Stimulated activated CD4-positive, alpha-beta T cell treated with anti-CD3 and anti-CD28 coated beads, Interleukin-15, amount 100 ng/mL, for 1 hour (primary cell): Measurements from ENCODE around the gene FUBP3.

Experiments
- DNase-seq, 2 donors: peaks; one replicate each; pipeline ENCODE4 v3.0.0-alpha.2; 2020; ENCODE audit warnings: low read depth in 1 of 2, low spot score in 1 of 2

The FUBP3 gene

GRCh38 chr9:130607640-130608420 lies 28.5 kb downstream of the FUBP3 start:
- no peak for DNase-seq

GRCh38 chr9:130608554-130609134 lies 29.3 kb downstream of the FUBP3 start:
- DNase-seq: no peak

- no peak for DNase-seq
These were observed 29.8 kb downstream of the FUBP3 start for GRCh38 chr9:130609163-130609562.

GRCh38 chr9:130610862-130611707 lies 31.7 kb downstream of the FUBP3 start:
- no peak for DNase-seq

- DNase-seq: no peak
These were observed 37.1 kb downstream of the FUBP3 start for GRCh38 chr9:130616451-130616850.

- no peak for DNase-seq
These were observed 44.1 kb downstream of the FUBP3 start for GRCh38 chr9:130623466-130623865.

- DNase-seq: no peak
These were observed 44.8 kb downstream of the FUBP3 start for GRCh38 chr9:130624154-130624553.

GRCh38 chr9:130626249-130626996 lies 47.0 kb downstream of the FUBP3 start:
- DNase-seq: no peak

GRCh38 chr9:130627051-130627450 lies 47.7 kb downstream of the FUBP3 start:
- DNase-seq: no peak

- DNase-seq: no peak
These were observed 48.8 kb downstream of the FUBP3 start for GRCh38 chr9:130627896-130628792.

GRCh38 chr9:130629443-130630070 lies 50.2 kb downstream of the FUBP3 start:
- DNase-seq: no peak

GRCh38 chr9:130630071-130630450 lies 50.7 kb downstream of the FUBP3 start:
- no peak for DNase-seq

- no peak for DNase-seq
These were observed 51.3 kb downstream of the FUBP3 start for GRCh38 chr9:130630506-130631330.

- DNase-seq: no peak
These were observed 52.1 kb downstream of the FUBP3 start for GRCh38 chr9:130631331-130632080.

GRCh38 chr9:130632081-130632710 lies 52.8 kb downstream of the FUBP3 start:
- no peak for DNase-seq

- DNase-seq: no peak
These were observed 53.5 kb downstream of the FUBP3 start for GRCh38 chr9:130632841-130633240.

- DNase-seq: no peak
These were observed 54.2 kb downstream of the FUBP3 start for GRCh38 chr9:130633336-130634190.
